Ishikawa (cell line): Measurements from ENCODE around the gene SH3BP2.

Experiments used
- CEBPB ChIP-seq: IDR thresholded peaks from 2 replicates; pipeline ENCODE4 v1.6.1; 2012
- CREB1 ChIP-seq: IDR thresholded peaks from 2 replicates; pipeline ENCODE4 v1.6.1; 2012; ENCODE audit warnings: low read depth
- EGR1 ChIP-seq: IDR thresholded peaks from 2 replicates; pipeline ENCODE4 v1.6.1; 2012
- EP300 ChIP-seq: IDR thresholded peaks from 2 replicates; pipeline ENCODE4 v1.6.1; 2012; ENCODE audit warnings: borderline replicate concordance
- FOXM1 ChIP-seq: IDR thresholded peaks from 2 replicates; pipeline ENCODE4 v1.6.1; 2012; ENCODE audit warnings: low read depth, borderline replicate concordance
- MAX ChIP-seq: IDR thresholded peaks from 2 replicates; pipeline ENCODE4 v1.6.1; 2012
- NFIC ChIP-seq: IDR thresholded peaks from 2 replicates; pipeline ENCODE4 v1.6.1; 2012
- RAD21 ChIP-seq: IDR thresholded peaks from 2 replicates; pipeline ENCODE4 v1.6.1; 2012; ENCODE audit warnings: low read depth
- REST ChIP-seq: IDR thresholded peaks from 2 replicates; pipeline ENCODE4 v1.6.1; 2012; ENCODE audit warnings: low read depth, mild to moderate bottlenecking
- TAF1 ChIP-seq: IDR thresholded peaks from 2 replicates; pipeline ENCODE4 v1.6.1; 2012; ENCODE audit warnings: low read depth, mild to moderate bottlenecking
- TCF12 ChIP-seq: IDR thresholded peaks from 2 replicates; pipeline ENCODE4 v1.6.1; 2012; ENCODE audit warnings: low read depth
- TEAD4 ChIP-seq: IDR thresholded peaks from 2 replicates; pipeline ENCODE4 v1.6.1; 2012
- YY1 ChIP-seq: IDR thresholded peaks from 2 replicates; pipeline ENCODE4 v1.6.1; 2012; ENCODE audit warnings: low read depth
- ZBTB7A ChIP-seq: IDR thresholded peaks from 2 replicates; pipeline ENCODE4 v1.6.1; 2012; ENCODE audit warnings: low read depth
- TF ChIP-seq, protein P1 (sequence below): IDR thresholded peaks from 2 replicates; pipeline ENCODE4 v1.6.1; 2012

SH3BP2 gene

DNA sequence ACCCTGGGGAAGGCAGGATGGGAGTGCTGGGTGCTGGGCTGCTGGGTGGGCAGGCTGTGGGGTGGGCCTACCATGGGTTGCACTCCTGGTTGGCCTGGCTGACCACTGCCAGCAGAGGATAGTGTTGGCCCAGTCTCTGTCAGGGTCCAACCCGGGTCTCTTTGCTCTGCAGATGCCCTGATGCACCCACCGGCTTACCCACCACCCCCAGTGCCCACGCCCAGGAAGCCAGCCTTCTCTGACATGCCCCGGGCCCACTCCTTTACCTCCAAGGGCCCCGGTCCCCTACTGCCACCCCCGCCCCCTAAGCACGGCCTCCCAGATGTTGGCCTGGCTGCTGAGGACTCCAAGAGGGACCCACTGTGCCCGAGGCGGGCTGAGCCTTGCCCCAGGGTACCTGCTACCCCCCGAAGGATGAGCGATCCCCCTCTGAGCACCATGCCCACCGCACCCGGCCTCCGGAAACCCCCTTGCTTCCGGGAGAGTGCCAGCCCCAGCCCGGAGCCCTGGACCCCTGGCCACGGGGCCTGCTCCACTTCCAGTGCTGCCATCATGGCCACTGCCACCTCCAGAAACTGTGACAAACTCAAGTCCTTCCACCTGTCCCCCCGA is 36.5 kb downstream of the SH3BP2 start:
- TF ChIP-seq FOXM1 (no peak), CEBPB (no peak), NFIC (no peak), TEAD4 (no peak), TAF1 (no peak), YY1 (no peak), RAD21 (no peak), TCF12 (no peak), EP300 (no peak), EGR1 (no peak), CREB1 (no peak), ZBTB7A (no peak), MAX (no peak), REST (no peak)
- TF ChIP-seq, protein P1, sequence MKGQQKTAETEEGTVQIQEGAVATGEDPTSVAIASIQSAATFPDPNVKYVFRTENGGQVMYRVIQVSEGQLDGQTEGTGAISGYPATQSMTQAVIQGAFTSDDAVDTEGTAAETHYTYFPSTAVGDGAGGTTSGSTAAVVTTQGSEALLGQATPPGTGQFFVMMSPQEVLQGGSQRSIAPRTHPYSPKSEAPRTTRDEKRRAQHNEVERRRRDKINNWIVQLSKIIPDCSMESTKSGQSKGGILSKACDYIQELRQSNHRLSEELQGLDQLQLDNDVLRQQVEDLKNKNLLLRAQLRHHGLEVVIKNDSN: no peak

DNA sequence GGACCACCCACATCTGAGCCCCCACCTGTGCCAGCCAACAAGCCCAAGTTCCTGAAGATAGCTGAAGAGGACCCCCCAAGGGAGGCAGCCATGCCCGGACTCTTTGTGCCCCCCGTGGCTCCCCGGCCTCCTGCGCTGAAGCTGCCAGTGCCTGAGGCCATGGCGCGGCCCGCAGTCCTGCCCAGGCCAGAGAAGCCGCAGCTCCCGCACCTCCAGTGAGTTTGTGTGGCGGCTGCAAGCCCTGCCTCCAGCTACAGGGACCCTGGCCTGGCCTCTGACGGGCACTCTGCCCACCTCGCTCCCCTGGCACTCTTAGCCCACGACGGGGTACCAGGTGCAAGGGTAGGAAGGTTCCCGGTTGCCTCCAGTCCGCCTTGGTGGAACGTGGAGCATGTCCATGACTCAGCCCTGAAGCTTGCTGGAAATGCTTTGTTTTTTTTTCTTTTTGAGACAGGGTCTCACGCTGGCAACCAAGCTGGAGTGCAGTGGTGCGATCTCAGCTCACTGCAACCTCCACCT is 37.1 kb downstream of the SH3BP2 start:
- no peak for TF ChIP-seq TCF12
- TF ChIP-seq, protein P1: no peak
- TF ChIP-seq EGR1: no peak
- TF ChIP-seq TAF1: no peak
- no peak for TF ChIP-seq EP300
- no peak for TF ChIP-seq RAD21
- TF ChIP-seq FOXM1: no peak
- no peak for TF ChIP-seq ZBTB7A
- TF ChIP-seq CREB1: no peak

DNA sequence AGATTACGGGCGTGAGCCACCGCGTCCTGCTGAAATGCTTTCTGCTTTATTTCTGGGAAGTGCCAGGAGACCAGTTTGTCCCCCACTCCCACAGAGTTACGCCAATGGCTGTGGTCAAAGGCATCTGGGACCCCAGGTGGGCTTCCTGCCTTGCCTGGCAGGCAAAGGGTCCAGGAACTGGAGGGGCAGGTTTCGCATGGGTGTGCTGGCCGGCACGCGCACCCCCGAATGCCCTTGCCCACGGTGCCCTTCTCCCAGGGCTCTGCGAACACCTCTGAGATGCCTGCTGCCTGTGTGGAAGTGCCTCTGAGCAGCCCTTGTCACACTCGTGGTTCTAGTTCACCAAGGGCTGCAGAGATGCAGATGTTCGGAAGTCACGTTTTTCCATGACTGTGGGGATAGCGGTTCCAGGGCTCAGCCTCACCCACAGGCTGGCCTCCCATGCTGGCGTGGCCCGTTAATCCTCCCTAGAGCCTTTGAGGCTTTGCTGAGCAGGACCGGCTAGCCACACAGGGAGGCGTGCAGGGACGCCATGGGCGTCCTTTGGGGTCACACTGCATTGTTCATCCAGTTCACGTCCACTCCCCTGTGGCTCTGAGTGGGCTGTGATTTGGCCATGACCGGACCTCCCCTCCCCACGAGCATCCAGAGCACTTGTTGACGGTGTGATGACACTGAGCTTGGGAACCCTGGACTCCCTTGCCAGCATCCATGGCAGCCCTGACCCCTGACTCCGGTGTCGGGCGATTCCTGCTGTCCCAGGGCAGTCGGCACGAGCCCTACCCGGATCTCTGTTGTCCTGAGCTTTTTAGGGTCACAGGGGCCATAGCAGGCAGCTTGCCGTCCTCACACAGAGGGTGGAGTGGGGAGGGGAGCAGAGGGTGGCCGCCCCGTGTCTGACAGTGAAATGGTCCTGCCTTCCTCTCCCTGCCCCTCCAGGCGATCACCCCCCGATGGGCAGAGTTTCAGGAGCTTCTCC is 38.0 kb downstream of the SH3BP2 start:
- TF ChIP-seq MAX (no peak), NFIC (no peak), YY1 (no peak), RAD21 (no peak), FOXM1 (no peak), CEBPB (no peak), REST (no peak), EP300 (no peak), TAF1 (no peak), TEAD4 (no peak), TCF12 (no peak), ZBTB7A (no peak), EGR1 (no peak), CREB1 (no peak)
- TF ChIP-seq, protein P1: no peak

- TF ChIP-seq EP300 (no peak), REST (no peak), EGR1 (no peak), FOXM1 (no peak), MAX (no peak), YY1 (no peak), TAF1 (no peak), ZBTB7A (no peak), TCF12 (no peak), NFIC (no peak), RAD21 (no peak)
These were observed 38.9 kb downstream of the SH3BP2 start for GRCh38 chr4:2831611-2832308.
